ENCODE data around the gene MEX3D. TPM values are rescaled to one million over a fixed set of nuclear protein-coding genes. Genes with fewer than 3 reads are reported as not detected.

MEX3D gene
- total RNA-seq, 1 experiment from 2014 or later = 69.2 TPM

- no peaks in the 10 kb centered on the region for H3K9me2 ChIP-seq (ENCODE audit: insufficient read depth)
- CTCF ChIA-PET = no interaction called here
- H3K36me3 ChIP-seq (ENCODE audit: control insufficient read depth in 1 of 2, insufficient read depth in 2 of 2, low read length in 2 of 2) = peaks cover 30 to 36% of the 10 kb centered on the region in 2 experiments; a peak in 3 of 4 replicates
- peaks cover 3 to 15% of the 10 kb centered on the region in 2 experiments; a peak in 3 of 4 replicates for H3K4me1 ChIP-seq (ENCODE audit: control insufficient read depth in 1 of 2, insufficient read depth in 2 of 2, low read length in 2 of 2)
- no peak overlapping the region for H3K4me2 ChIP-seq (ENCODE audit: low read length)
- no peak overlapping the region for H3K27ac ChIP-seq (ENCODE audit: low read depth, low read length)
- no peak overlapping the region for H2AFZ ChIP-seq (ENCODE audit: low read depth, low read length, poor library complexity, severe bottlenecking)
- intact Hi-C loops (cut with micrococcal nuclease) = no loop called here
- POLR2A ChIA-PET = no interaction called here
- ATAC-seq (no peak), DNase-seq (ENCODE audit: low read depth, low spot score) (no peak)
- H3K79me2 ChIP-seq (ENCODE audit: insufficient read depth, low read length) = peaks cover 9% of the 10 kb centered on the region; the same call in 1 of the 2 replicates
- RAD21 ChIA-PET (ENCODE audit: low non-redundant PET in 1 of 2, low total read pairs in 2 of 2, uncharacterized antibody in 2 of 2, unreplicated experiment in 2 of 2) = no interaction called here
- no peak overlapping the region for H3K9ac ChIP-seq (ENCODE audit: low read length)
- no peak overlapping the region for H3K4me3 ChIP-seq (replicated peaks in 1 of 2; ENCODE audit: low read depth in 1 of 2, low read length in 2 of 2)
- no TSS peak for BruUV-seq (replicated peaks)
- no peaks in the 10 kb centered on the region for H3K9me3 ChIP-seq (ENCODE audit: control insufficient read depth in 1 of 2, insufficient read depth in 1 of 2, low read depth in 1 of 2, low read length in 2 of 2)
- no peak for TF ChIP-seq POLR2A (IDR thresholded peaks at IDR 0.05; ENCODE audit: borderline replicate concordance, extremely low read depth, insufficient read depth, insufficient read length)
- no peak for TF ChIP-seq FOSL1 (IDR thresholded peaks at IDR 0.05; ENCODE audit: low read depth)
- no peak for TF ChIP-seq MAX (IDR thresholded peaks at IDR 0.05)
- TF ChIP-seq, protein P1, sequence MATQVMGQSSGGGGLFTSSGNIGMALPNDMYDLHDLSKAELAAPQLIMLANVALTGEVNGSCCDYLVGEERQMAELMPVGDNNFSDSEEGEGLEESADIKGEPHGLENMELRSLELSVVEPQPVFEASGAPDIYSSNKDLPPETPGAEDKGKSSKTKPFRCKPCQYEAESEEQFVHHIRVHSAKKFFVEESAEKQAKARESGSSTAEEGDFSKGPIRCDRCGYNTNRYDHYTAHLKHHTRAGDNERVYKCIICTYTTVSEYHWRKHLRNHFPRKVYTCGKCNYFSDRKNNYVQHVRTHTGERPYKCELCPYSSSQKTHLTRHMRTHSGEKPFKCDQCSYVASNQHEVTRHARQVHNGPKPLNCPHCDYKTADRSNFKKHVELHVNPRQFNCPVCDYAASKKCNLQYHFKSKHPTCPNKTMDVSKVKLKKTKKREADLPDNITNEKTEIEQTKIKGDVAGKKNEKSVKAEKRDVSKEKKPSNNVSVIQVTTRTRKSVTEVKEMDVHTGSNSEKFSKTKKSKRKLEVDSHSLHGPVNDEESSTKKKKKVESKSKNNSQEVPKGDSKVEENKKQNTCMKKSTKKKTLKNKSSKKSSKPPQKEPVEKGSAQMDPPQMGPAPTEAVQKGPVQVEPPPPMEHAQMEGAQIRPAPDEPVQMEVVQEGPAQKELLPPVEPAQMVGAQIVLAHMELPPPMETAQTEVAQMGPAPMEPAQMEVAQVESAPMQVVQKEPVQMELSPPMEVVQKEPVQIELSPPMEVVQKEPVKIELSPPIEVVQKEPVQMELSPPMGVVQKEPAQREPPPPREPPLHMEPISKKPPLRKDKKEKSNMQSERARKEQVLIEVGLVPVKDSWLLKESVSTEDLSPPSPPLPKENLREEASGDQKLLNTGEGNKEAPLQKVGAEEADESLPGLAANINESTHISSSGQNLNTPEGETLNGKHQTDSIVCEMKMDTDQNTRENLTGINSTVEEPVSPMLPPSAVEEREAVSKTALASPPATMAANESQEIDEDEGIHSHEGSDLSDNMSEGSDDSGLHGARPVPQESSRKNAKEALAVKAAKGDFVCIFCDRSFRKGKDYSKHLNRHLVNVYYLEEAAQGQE (IDR thresholded peaks at IDR 0.05; ENCODE audit: low read depth) = no peak
- TF ChIP-seq ELF1 (IDR thresholded peaks at IDR 0.05; ENCODE audit: borderline replicate concordance, low read depth) = no peak
- TF ChIP-seq TCF7L2 (IDR thresholded peaks at IDR 0.05; ENCODE audit: borderline replicate concordance, extremely low read depth, insufficient read depth, insufficient read length) = no peak
- no peak for TF ChIP-seq ZNF274 (IDR thresholded peaks at IDR 0.05; ENCODE audit: low read depth, low read length)
- no peak for TF ChIP-seq POLR2AphosphoS5 (IDR thresholded peaks at IDR 0.05; ENCODE audit: low read depth, low read length)
- TF ChIP-seq SP1 (IDR thresholded peaks at IDR 0.05; ENCODE audit: low read depth) = no peak
- TF ChIP-seq ATF3 (IDR thresholded peaks at IDR 0.05) = no peak
- no peak for TF ChIP-seq JUND (IDR thresholded peaks at IDR 0.05)
- no peak for TF ChIP-seq YY1 (IDR thresholded peaks at IDR 0.05; ENCODE audit: extremely low read depth, insufficient replicate concordance, low read depth, low read length)
- no peak for TF ChIP-seq EZH2 (IDR thresholded peaks at IDR 0.05)
- no peaks in the 10 kb centered on the region for H3K27me3 ChIP-seq (ENCODE audit: insufficient read depth, low read length)
- no peaks in the 10 kb centered on the region for H4K20me1 ChIP-seq (ENCODE audit: insufficient read depth)
Measured at GRCh38 chr19:1612114-1613086, 44.3 kb upstream of the MEX3D start.

Data from HCT116 (cell line).